ENCODE data around the gene TFDP1.

DNA sequence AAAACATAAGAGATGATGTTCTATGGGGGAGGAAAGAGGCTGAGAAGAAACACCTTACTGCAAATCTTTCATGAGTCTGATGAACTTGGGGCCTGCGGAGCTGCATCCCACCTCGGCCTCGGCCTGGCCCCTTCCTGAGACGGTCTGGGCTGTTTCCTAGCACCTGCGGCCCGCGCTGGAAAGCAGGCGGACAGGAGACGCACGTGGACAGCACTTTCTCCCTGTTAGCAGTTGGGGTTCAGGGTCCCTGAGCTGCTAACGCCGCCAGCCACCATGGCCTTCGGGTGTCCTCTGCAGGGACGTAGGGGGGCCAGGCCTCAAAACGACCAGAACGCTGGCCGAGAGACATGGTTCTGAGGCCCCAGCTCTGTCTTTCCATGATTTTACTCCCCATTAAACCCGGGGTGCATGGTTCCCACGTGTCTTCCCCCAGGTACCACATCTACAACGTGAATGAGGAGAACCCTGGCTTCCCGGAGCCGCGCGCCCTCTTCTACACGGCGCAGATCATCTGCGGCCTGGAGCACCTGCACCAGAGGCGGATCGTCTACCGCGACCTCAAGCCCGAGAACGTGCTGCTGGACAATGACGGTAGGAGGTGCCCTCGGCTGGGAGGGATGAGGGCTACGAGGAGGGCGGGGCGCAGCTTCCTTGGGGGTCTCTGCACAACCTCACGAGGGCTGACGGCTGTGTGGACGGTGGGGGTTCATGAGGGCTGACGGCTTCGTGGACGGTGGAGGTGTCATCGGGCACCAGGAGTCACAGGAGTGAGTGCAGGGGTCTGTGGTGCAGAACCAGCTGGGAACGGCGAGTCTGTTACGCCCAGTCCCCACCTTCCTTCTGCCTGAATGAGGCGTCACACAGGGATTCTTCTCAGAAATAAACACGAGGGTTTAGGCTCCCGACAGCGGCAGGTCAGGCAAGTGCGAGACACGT is 86.8 kb downstream of the TFDP1 start:
- TF ChIP-seq, protein P1, sequence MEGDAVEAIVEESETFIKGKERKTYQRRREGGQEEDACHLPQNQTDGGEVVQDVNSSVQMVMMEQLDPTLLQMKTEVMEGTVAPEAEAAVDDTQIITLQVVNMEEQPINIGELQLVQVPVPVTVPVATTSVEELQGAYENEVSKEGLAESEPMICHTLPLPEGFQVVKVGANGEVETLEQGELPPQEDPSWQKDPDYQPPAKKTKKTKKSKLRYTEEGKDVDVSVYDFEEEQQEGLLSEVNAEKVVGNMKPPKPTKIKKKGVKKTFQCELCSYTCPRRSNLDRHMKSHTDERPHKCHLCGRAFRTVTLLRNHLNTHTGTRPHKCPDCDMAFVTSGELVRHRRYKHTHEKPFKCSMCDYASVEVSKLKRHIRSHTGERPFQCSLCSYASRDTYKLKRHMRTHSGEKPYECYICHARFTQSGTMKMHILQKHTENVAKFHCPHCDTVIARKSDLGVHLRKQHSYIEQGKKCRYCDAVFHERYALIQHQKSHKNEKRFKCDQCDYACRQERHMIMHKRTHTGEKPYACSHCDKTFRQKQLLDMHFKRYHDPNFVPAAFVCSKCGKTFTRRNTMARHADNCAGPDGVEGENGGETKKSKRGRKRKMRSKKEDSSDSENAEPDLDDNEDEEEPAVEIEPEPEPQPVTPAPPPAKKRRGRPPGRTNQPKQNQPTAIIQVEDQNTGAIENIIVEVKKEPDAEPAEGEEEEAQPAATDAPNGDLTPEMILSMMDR (IDR thresholded peaks at IDR 0.05), result no peak
- TF ChIP-seq POLR2A (IDR thresholded peaks at IDR 0.05), result no peak
